OCI-LY7 (cell line): ENCODE data around the gene PHKA2. TPM values are rescaled to one million over a fixed set of nuclear protein-coding genes. Genes with fewer than 3 reads are reported as not detected.

ENCODE experiments used
- BruUV-seq: library from RNA; stranded (reverse); fragments of 400-500 nt; replicated peaks from 2 replicates; lab custom pipeline; 2021; lab: Mats Ljungman, UMichigan
- CTCF ChIA-PET: fragments of 300-600 bp; sonication (Branson Sonifier 250); formaldehyde crosslinking; loops from one replicate; lab custom pipeline; 2022; ENCODE audit warnings: antibody characterized with exemption; ENCODE audit not compliant: unreplicated experiment; lab: Charles Lee
- POLR2A ChIA-PET: fragments of 300-600 bp; sonication (Branson Sonifier 250); formaldehyde crosslinking; loops from one replicate; lab custom pipeline; 2022; ENCODE audit warnings: antibody characterized with exemption; lab: Charles Lee
- DNase-seq: peaks from one replicate; pipeline ENCODE4 v3.0.0-alpha.2; 2015; ENCODE audit warnings: low spot score
- H2AFZ ChIP-seq: fragments of 200-600 bp; sonication (generic), shearing (Covaris generic); 2 replicates; pipeline ENCODE4 v1.6.1; 2014; ENCODE audit warnings: mild to moderate bottlenecking, antibody characterized with exemption, low read length, moderate library complexity
- H3K27ac ChIP-seq: fragments of 200-600 bp; sonication (generic); 2 replicates; pipeline ENCODE4 v1.5.1; 2014; ENCODE audit warnings: mixed run types, low read depth, mild to moderate bottlenecking, moderate library complexity, low read length, inconsistent platforms; ENCODE audit not compliant: poor library complexity, severe bottlenecking
- H3K36me3 ChIP-seq: fragments of 200-600 bp; sonication (generic); 2 replicates; pipeline ENCODE4 v1.6.1; 2014; ENCODE audit warnings: mild to moderate bottlenecking, antibody characterized with exemption, low read length, moderate library complexity, mixed read lengths; ENCODE audit not compliant: insufficient read depth
- H3K4me1 ChIP-seq: fragments of 200-600 bp; sonication (generic); 2 replicates; pipeline ENCODE4 v1.5.1; 2014; ENCODE audit warnings: mild to moderate bottlenecking, low read length; ENCODE audit not compliant: insufficient read depth, poor library complexity, severe bottlenecking
- H3K4me2 ChIP-seq: fragments of 200-600 bp; sonication (generic); 2 replicates; pipeline ENCODE4 v1.6.1; 2014; ENCODE audit warnings: mild to moderate bottlenecking, low read length
- H3K4me3 ChIP-seq: fragments of 200-600 bp; sonication (generic); 2 replicates; pipeline ENCODE4 v1.5.1; 2014; ENCODE audit warnings: mild to moderate bottlenecking, low read depth, low read length; ENCODE audit not compliant: poor library complexity, severe bottlenecking
- H3K79me2 ChIP-seq: fragments of 200-600 bp; sonication (generic); 2 replicates; pipeline ENCODE4 v1.6.1; 2016; ENCODE audit warnings: low read depth, mild to moderate bottlenecking, low read length, moderate library complexity, mixed read lengths; ENCODE audit not compliant: insufficient read depth
- H3K9me2 ChIP-seq: fragments of 200-600 bp; sonication (generic); 2 replicates; pipeline ENCODE4 v1.6.1; 2016; ENCODE audit warnings: mild to moderate bottlenecking, low read length, mixed read lengths; ENCODE audit not compliant: insufficient read depth
- H3K9me3 ChIP-seq: fragments of 200-600 bp; sonication (generic); 2 replicates; pipeline ENCODE4 v1.6.1; 2014; ENCODE audit warnings: mild to moderate bottlenecking, mixed run types, low read length, mixed read lengths
- H4K20me1 ChIP-seq: fragments of 200-600 bp; sonication (generic); 2 replicates; pipeline ENCODE4 v1.6.1; 2014; ENCODE audit warnings: mild to moderate bottlenecking, antibody characterized with exemption, low read length, moderate library complexity, mixed read lengths; ENCODE audit not compliant: insufficient read depth
- EZH2phosphoT487 ChIP-seq: fragments of 200-600 bp; sonication (generic); IDR thresholded peaks from 2 replicates; pipeline ENCODE4 v1.6.1; 2018; ENCODE audit warnings: low read depth, borderline replicate concordance, mild to moderate bottlenecking, mixed run types, antibody characterized with exemption, low read length, moderate library complexity, mixed read lengths
- intact Hi-C: fragments of 100-400 bp; cut with micrococcal nuclease; formaldehyde crosslinking; loops from one replicate; pipeline ENCODE4 v1.10.0; 2022; ENCODE audit not compliant: unreplicated experiment
- total RNA-seq, 2 experiments: library from RNA; depleted of rRNA in 1 of 2; stranded (reverse); fragments of >200 nt in 1 of 2; shearing (Covaris generic) in 1 of 2; gene quantifications; 2 replicates each; pipeline ENCODE4 v1.2.3, GENCODE V29; 2014 to 2022
- TF ChIP-seq, protein P1 (sequence below): fragments of 200-600 bp; sonication (generic); conservative IDR thresholded peaks from 2 replicates; pipeline ENCODE4 v1.5.1; 2014; ENCODE audit warnings: mild to moderate bottlenecking, antibody characterized with exemption, low read length, moderate library complexity, mixed read lengths

PHKA2 gene
- total RNA-seq, 2 experiments from 2014 or later: 24.1 to 41.4 TPM

DNA sequence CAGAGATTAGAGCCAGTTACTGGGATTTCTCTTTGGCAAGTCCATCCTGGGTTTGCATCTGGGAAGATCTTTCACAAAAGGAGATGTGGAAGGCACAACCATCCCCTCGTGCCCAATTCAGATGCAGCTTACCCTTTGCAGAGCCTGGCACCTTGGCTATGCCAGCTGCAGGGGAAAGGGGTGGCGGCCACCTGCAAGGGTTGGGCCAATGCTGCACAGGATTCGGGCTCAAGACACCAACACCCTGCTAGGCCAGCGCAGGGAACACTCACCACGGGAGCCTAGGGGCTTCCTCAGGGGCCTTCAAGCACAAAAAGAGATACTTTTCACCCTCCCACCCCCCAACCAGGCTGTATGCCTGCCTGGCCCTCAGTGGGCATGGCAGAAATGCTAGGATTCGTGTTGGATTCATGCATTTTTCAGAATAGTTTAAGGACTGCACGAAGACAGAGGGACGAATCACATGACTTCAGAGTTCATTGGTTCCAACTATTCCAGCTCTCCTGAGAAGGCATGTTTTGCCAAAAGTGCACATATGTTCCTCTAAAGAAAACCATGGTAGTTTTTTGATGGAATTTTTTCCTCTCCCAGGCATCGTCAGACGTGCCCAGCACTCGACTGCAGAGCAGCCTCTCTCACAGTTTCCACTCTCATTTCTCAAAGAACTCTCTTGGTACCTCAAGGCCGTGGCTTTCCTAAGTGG lies 94.4 kb downstream of the PHKA2 start:
- no peak for DNase-seq
- no TSS peak for BruUV-seq
- H3K4me1 ChIP-seq: peaks cover 15% of the 10 kb centered on the region
- H3K4me3 ChIP-seq: no peak overlapping the region
- no peaks in the 10 kb centered on the region for H3K9me3 ChIP-seq
- intact Hi-C loops: no loop called here
- H3K9me2 ChIP-seq: no peaks in the 10 kb centered on the region
- TF ChIP-seq EZH2phosphoT487: no peak
- TF ChIP-seq, protein P1, sequence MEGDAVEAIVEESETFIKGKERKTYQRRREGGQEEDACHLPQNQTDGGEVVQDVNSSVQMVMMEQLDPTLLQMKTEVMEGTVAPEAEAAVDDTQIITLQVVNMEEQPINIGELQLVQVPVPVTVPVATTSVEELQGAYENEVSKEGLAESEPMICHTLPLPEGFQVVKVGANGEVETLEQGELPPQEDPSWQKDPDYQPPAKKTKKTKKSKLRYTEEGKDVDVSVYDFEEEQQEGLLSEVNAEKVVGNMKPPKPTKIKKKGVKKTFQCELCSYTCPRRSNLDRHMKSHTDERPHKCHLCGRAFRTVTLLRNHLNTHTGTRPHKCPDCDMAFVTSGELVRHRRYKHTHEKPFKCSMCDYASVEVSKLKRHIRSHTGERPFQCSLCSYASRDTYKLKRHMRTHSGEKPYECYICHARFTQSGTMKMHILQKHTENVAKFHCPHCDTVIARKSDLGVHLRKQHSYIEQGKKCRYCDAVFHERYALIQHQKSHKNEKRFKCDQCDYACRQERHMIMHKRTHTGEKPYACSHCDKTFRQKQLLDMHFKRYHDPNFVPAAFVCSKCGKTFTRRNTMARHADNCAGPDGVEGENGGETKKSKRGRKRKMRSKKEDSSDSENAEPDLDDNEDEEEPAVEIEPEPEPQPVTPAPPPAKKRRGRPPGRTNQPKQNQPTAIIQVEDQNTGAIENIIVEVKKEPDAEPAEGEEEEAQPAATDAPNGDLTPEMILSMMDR: no peak
- no peak overlapping the region for H2AFZ ChIP-seq
- POLR2A ChIA-PET: interaction anchor here (0.6 kb wide), 1 partner anchor 511 kb away, joined by 7 read pairs; no protein-coding TSS in a partner anchor
- H3K27ac ChIP-seq: no peak overlapping the region
- no peak overlapping the region for H3K4me2 ChIP-seq
- no peaks in the 10 kb centered on the region for H4K20me1 ChIP-seq
- H3K36me3 ChIP-seq: no peaks in the 10 kb centered on the region
- H3K79me2 ChIP-seq: no peaks in the 10 kb centered on the region
- CTCF ChIA-PET: no interaction called here

DNA sequence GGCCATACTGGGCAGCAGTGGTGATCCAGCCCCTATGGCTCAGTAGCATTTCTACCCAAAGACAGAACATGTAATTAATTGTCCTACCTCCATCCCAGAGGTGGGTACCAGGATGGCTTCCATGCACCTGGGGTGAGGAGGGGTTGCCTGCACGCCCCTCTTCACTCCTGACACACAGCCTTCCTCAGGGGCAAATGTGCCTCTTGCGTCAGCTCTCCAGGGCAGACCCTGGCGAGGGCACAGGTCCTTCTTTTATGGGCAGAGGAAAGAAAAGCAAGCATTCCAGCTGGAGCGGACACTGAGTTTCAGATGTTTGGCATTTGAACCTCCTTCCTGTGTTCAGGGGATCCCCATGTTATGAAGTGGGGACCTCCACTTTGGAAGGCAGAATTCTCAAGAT lies 95.6 kb downstream of the PHKA2 start:
- no peaks in the 10 kb centered on the region for H3K9me2 ChIP-seq
- no peaks in the 10 kb centered on the region for H4K20me1 ChIP-seq
- TF ChIP-seq EZH2phosphoT487: no peak
- TF ChIP-seq, protein P1: no peak
- no peak overlapping the region for H3K27ac ChIP-seq
- CTCF ChIA-PET: interaction anchor here (0.6 kb wide), 1 partner anchor 97 kb away, joined by 3 read pairs; no protein-coding TSS in a partner anchor
- POLR2A ChIA-PET: no interaction called here
- H3K9me3 ChIP-seq: no peaks in the 10 kb centered on the region
- H3K4me1 ChIP-seq: peaks cover 15% of the 10 kb centered on the region
- no TSS peak for BruUV-seq
- DNase-seq: no peak
- H2AFZ ChIP-seq: no peak overlapping the region
- intact Hi-C loops: no loop called here
- H3K36me3 ChIP-seq: no peaks in the 10 kb centered on the region
- H3K79me2 ChIP-seq: no peaks in the 10 kb centered on the region
- H3K4me2 ChIP-seq: no peak overlapping the region
- H3K4me3 ChIP-seq: no peak overlapping the region

DNA sequence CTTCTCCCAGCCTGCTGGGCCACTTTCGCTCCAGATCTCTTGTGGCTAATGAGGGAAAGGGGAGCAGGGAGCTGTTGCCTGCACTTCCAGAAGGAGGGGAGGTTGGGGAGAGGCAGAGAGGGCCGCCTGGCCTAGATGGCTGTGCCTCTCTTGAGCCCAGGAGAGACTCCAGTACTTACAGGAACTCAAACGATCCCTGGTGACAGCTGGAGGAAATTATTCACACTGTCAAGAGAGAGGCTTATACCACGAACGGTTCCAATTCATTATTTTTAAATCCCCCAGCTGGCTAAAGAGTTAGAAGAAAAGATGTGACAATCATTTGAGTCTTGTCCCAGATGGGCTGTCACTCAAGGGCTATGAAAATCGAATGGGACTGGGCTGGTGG lies 96.1 kb downstream of the PHKA2 start:
- no peak for DNase-seq
- Histone ChIP-seq H2AFZ (no peak overlapping the region), H3K9me2 (no peaks in the 10 kb centered on the region), H4K20me1 (no peaks in the 10 kb centered on the region), H3K4me1 (peaks cover 15% of the 10 kb centered on the region), H3K79me2 (no peaks in the 10 kb centered on the region), H3K9me3 (no peaks in the 10 kb centered on the region), H3K27ac (no peak overlapping the region), H3K4me2 (no peak overlapping the region), H3K4me3 (no peak overlapping the region), H3K36me3 (no peaks in the 10 kb centered on the region)
- no TSS peak for BruUV-seq
- CTCF ChIA-PET: no interaction called here
- TF ChIP-seq EZH2phosphoT487: no peak
- TF ChIP-seq, protein P1: no peak
- POLR2A ChIA-PET: no interaction called here
- intact Hi-C loops: no loop called here
